Measurements from ENCODE around the gene CCDC102A. TPM values are rescaled to one million over a fixed set of nuclear protein-coding genes. Genes with fewer than 3 reads are reported as not detected.

Gene CCDC102A
- total and polyA plus RNA-seq, 2 of the 13 experiments (the other 11 are each of a cell fraction or from before 2014, with no cell fraction given): 2.1 to 2.8 TPM

DNA sequence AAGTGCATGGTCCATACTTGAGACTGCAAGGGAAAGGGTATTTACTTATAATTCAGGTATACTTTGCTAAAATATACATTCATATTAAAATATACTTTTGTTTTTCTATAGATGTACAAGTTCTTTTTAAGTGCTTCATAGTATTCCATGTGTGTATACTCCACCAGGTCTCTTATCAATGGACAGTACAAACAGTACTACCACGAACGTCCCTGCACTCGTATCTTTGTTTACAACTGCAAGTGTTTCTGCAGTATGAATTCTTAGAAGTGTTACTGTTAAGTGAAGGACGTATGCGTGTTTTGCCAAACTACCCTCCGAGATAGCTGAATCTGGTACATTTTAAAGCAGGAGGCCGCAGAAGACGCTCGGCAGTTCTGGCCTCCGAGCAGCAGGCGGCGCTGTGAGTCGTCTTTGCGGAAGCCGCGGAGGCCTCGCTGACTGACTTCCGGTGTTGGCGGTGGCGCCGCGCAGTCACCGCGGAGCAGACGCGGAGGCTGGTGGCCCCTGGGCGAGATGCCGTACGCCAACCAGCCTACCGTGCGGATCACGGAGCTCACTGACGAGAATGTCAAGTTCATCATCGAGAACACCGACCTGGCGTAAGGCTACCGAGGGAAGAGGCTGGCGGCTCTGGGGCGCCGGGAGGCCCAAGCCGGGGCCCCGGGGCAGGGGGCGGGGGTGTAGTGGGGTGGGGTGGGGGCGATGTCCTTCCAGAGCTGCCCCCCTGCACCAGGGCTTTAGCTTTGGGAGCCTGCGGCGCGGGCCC is 74.0 kb downstream of the CCDC102A start, which contains the start of gene POLR2C (continued):
- TF ChIP-seq, protein P1, sequence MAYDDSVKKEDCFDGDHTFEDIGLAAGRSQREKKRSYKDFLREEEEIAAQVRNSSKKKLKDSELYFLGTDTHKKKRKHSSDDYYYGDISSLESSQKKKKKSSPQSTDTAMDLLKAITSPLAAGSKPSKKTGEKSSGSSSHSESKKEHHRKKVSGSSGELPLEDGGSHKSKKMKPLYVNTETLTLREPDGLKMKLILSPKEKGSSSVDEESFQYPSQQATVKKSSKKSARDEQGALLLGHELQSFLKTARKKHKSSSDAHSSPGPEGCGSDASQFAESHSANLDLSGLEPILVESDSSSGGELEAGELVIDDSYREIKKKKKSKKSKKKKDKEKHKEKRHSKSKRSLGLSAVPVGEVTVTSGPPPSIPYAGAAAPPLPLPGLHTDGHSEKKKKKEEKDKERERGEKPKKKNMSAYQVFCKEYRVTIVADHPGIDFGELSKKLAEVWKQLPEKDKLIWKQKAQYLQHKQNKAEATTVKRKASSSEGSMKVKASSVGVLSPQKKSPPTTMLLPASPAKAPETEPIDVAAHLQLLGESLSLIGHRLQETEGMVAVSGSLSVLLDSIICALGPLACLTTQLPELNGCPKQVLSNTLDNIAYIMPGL (CRISPR knock-in tag; IDR thresholded peaks at IDR 0.05; ENCODE audit: borderline replicate concordance in 1 of 2, low read depth in 1 of 2): peak; percentile 99 to 100
- TF ChIP-seq, protein P2, sequence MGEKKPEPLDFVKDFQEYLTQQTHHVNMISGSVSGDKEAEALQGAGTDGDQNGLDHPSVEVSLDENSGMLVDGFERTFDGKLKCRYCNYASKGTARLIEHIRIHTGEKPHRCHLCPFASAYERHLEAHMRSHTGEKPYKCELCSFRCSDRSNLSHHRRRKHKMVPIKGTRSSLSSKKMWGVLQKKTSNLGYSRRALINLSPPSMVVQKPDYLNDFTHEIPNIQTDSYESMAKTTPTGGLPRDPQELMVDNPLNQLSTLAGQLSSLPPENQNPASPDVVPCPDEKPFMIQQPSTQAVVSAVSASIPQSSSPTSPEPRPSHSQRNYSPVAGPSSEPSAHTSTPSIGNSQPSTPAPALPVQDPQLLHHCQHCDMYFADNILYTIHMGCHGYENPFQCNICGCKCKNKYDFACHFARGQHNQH (CRISPR knock-in tag; IDR thresholded peaks at IDR 0.05): peak; percentile 99
- peak; percentile 36; the same call in 1 of the 2 replicates for TF ChIP-seq ZKSCAN5 (CRISPR knock-in tag; IDR thresholded peaks at IDR 0.05)
- peak; percentile 85 for TF ChIP-seq RXRB (CRISPR knock-in tag; IDR thresholded peaks at IDR 0.05; ENCODE audit: borderline replicate concordance)
- no peak for TF ChIP-seq ZNF121 (CRISPR knock-in tag; IDR thresholded peaks at IDR 0.05)
- peak; percentile 60 for TF ChIP-seq RARA (CRISPR knock-in tag; IDR thresholded peaks at IDR 0.05)
- no peak for TF ChIP-seq ZNF570 (CRISPR knock-in tag; IDR thresholded peaks at IDR 0.05; ENCODE audit: borderline replicate concordance)
- no peak for TF ChIP-seq LCORL (IDR thresholded peaks at IDR 0.05)
- peak; percentile 77 for TF ChIP-seq LCORL (CRISPR knock-in tag; IDR thresholded peaks at IDR 0.05)
- TF ChIP-seq GTF2F1 (IDR thresholded peaks at IDR 0.05; ENCODE audit: low read length): no peak
- TF ChIP-seq, protein P3, sequence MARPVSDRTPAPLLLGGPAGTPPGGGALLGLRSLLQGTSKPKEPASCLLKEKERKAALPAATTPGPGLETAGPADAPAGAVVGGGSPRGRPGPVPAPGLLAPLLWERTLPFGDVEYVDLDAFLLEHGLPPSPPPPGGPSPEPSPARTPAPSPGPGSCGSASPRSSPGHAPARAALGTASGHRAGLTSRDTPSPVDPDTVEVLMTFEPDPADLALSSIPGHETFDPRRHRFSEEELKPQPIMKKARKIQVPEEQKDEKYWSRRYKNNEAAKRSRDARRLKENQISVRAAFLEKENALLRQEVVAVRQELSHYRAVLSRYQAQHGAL (CRISPR knock-in tag; IDR thresholded peaks at IDR 0.05; ENCODE audit: not compliant biosample characterization): peak; percentile 94
- TF ChIP-seq, protein P4, sequence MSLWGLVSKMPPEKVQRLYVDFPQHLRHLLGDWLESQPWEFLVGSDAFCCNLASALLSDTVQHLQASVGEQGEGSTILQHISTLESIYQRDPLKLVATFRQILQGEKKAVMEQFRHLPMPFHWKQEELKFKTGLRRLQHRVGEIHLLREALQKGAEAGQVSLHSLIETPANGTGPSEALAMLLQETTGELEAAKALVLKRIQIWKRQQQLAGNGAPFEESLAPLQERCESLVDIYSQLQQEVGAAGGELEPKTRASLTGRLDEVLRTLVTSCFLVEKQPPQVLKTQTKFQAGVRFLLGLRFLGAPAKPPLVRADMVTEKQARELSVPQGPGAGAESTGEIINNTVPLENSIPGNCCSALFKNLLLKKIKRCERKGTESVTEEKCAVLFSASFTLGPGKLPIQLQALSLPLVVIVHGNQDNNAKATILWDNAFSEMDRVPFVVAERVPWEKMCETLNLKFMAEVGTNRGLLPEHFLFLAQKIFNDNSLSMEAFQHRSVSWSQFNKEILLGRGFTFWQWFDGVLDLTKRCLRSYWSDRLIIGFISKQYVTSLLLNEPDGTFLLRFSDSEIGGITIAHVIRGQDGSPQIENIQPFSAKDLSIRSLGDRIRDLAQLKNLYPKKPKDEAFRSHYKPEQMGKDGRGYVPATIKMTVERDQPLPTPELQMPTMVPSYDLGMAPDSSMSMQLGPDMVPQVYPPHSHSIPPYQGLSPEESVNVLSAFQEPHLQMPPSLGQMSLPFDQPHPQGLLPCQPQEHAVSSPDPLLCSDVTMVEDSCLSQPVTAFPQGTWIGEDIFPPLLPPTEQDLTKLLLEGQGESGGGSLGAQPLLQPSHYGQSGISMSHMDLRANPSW (CRISPR knock-in tag; IDR thresholded peaks at IDR 0.05; ENCODE audit: borderline replicate concordance): peak; percentile 87
- TF ChIP-seq, protein P5, sequence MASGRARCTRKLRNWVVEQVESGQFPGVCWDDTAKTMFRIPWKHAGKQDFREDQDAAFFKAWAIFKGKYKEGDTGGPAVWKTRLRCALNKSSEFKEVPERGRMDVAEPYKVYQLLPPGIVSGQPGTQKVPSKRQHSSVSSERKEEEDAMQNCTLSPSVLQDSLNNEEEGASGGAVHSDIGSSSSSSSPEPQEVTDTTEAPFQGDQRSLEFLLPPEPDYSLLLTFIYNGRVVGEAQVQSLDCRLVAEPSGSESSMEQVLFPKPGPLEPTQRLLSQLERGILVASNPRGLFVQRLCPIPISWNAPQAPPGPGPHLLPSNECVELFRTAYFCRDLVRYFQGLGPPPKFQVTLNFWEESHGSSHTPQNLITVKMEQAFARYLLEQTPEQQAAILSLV (CRISPR knock-in tag; IDR thresholded peaks at IDR 0.05; ENCODE audit: borderline replicate concordance): peak; percentile 96
- TF ChIP-seq, protein P6, sequence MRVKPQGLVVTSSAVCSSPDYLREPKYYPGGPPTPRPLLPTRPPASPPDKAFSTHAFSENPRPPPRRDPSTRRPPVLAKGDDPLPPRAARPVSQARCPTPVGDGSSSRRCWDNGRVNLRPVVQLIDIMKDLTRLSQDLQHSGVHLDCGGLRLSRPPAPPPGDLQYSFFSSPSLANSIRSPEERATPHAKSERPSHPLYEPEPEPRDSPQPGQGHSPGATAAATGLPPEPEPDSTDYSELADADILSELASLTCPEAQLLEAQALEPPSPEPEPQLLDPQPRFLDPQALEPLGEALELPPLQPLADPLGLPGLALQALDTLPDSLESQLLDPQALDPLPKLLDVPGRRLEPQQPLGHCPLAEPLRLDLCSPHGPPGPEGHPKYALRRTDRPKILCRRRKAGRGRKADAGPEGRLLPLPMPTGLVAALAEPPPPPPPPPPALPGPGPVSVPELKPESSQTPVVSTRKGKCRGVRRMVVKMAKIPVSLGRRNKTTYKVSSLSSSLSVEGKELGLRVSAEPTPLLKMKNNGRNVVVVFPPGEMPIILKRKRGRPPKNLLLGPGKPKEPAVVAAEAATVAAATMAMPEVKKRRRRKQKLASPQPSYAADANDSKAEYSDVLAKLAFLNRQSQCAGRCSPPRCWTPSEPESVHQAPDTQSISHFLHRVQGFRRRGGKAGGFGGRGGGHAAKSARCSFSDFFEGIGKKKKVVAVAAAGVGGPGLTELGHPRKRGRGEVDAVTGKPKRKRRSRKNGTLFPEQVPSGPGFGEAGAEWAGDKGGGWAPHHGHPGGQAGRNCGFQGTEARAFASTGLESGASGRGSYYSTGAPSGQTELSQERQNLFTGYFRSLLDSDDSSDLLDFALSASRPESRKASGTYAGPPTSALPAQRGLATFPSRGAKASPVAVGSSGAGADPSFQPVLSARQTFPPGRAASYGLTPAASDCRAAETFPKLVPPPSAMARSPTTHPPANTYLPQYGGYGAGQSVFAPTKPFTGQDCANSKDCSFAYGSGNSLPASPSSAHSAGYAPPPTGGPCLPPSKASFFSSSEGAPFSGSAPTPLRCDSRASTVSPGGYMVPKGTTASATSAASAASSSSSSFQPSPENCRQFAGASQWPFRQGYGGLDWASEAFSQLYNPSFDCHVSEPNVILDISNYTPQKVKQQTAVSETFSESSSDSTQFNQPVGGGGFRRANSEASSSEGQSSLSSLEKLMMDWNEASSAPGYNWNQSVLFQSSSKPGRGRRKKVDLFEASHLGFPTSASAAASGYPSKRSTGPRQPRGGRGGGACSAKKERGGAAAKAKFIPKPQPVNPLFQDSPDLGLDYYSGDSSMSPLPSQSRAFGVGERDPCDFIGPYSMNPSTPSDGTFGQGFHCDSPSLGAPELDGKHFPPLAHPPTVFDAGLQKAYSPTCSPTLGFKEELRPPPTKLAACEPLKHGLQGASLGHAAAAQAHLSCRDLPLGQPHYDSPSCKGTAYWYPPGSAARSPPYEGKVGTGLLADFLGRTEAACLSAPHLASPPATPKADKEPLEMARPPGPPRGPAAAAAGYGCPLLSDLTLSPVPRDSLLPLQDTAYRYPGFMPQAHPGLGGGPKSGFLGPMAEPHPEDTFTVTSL (CRISPR knock-in tag; IDR thresholded peaks at IDR 0.05; ENCODE audit: borderline replicate concordance): no peak

Measured in HepG2 (cell line).